NCI-H1436 treated with DMSO at 0.1 percent for 48 hours (cell line): ENCODE results near the gene EIF3K.
"Not testable (repeated sequence)": the region's sequence is repeated elsewhere in the genome, so short reads cannot be mapped to it uniquely, and the experiment has no call there.

Source experiments
- DNase-seq: peaks from one replicate; lab custom pipeline; 2025; lab: John Stamatoyannopoulos, UW

The EIF3K gene

GRCh38 chr19:38617764-38618589 lies 1.0 kb upstream of the EIF3K start, which contains the start of gene MAP4K1:
MAP4K1 (minus strand) TSS chr19:38617953; CDS start chr19:38617895, 58 bp downstream.
- DNase-seq = peak; percentile 70

- no peak for DNase-seq
Measured at GRCh38 chr19:38619361-38620174, 580 bp downstream of the EIF3K start.

GRCh38 chr19:38624822-38625221 lies 5.8 kb downstream of the EIF3K start:
- DNase-seq = no peak

- no peak for DNase-seq
Measured at GRCh38 chr19:38626401-38626800, 7.4 kb downstream of the EIF3K start.

- no peak for DNase-seq
Measured at GRCh38 chr19:38629568-38629967, 10.6 kb downstream of the EIF3K start.

GRCh38 chr19:38631301-38631700 lies 12.3 kb downstream of the EIF3K start:
- not testable (repeated sequence) for DNase-seq

- not testable (repeated sequence) for DNase-seq
Measured at GRCh38 chr19:38631811-38632475, 13.0 kb downstream of the EIF3K start.

GRCh38 chr19:38632476-38633213 lies 13.7 kb downstream of the EIF3K start:
- no peak for DNase-seq

- no peak for DNase-seq
Measured at GRCh38 chr19:38634757-38635482, 15.9 kb downstream of the EIF3K start.

GRCh38 chr19:38635483-38636399 lies 16.8 kb downstream of the EIF3K start:
- DNase-seq = no peak

- no peak for DNase-seq
Measured at GRCh38 chr19:38638461-38638860, 19.5 kb downstream of the EIF3K start.

- no peak for DNase-seq
Measured at GRCh38 chr19:38639679-38640078, 20.7 kb downstream of the EIF3K start.

GRCh38 chr19:38640368-38640767 lies 21.4 kb downstream of the EIF3K start:
- DNase-seq = no peak

- DNase-seq = no peak
Measured at GRCh38 chr19:38642176-38642575, 23.2 kb downstream of the EIF3K start.

GRCh38 chr19:38644719-38645118 lies 25.7 kb downstream of the EIF3K start:
- no peak for DNase-seq

- DNase-seq = peak; percentile 73
Measured at GRCh38 chr19:38647368-38647965, 28.5 kb downstream of the EIF3K start, which contains the start of gene ACTN4. ACTN4 (plus strand) TSS chr19:38647649; CDS start chr19:38647746, 97 bp downstream.

- no peak for DNase-seq
Measured at GRCh38 chr19:38647966-38648768, 29.2 kb downstream of the EIF3K start.

- no peak for DNase-seq
Measured at GRCh38 chr19:38648769-38649304, 29.8 kb downstream of the EIF3K start.
